Measurements from ENCODE around the gene LRRC75A.

Gene LRRC75A

GRCh38 chr17:16450028-16450427 is 42.0 kb downstream of the LRRC75A start:
- H3K27ac ChIP-seq, result no peak overlapping the region
- TF ChIP-seq CTCF (IDR thresholded peaks at IDR 0.05) (no peak), ZFX (IDR thresholded peaks at IDR 0.05; ENCODE audit: borderline replicate concordance) (no peak)

- no peak overlapping the region for H3K27ac ChIP-seq
- TF ChIP-seq CTCF (IDR thresholded peaks at IDR 0.05) (no peak), ZFX (IDR thresholded peaks at IDR 0.05; ENCODE audit: borderline replicate concordance) (no peak)
These were observed 42.8 kb downstream of the LRRC75A start for GRCh38 chr17:16449121-16449570.

DNA sequence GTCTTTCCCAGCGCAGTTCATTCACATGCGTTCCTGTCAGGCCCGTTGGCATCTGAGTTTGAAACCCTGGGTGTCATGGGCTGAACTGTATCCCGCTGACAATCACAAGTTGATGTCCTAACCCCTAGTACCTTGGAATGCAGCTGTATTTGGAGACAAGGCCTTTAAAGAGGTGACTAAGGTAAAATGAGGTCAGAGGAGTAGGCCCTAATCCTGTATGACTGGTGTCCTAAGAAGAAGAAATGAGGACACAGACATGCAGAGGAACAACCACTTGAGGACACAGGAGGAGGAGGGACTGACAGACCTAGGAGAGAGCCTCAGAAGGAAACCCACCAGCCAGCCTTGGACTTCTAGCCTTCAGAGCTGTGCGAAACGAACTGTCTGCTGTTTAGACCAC is 43.5 kb downstream of the LRRC75A start:
- H3K27ac ChIP-seq, result no peak overlapping the region
- TF ChIP-seq CTCF (IDR thresholded peaks at IDR 0.05) (no peak), ZFX (IDR thresholded peaks at IDR 0.05; ENCODE audit: borderline replicate concordance) (no peak)

- TF ChIP-seq ZFX (IDR thresholded peaks at IDR 0.05; ENCODE audit: borderline replicate concordance) (no peak), CTCF (IDR thresholded peaks at IDR 0.05) (no peak)
- no peak overlapping the region for H3K27ac ChIP-seq
These were observed 44.3 kb downstream of the LRRC75A start for GRCh38 chr17:16447676-16448075.

DNA sequence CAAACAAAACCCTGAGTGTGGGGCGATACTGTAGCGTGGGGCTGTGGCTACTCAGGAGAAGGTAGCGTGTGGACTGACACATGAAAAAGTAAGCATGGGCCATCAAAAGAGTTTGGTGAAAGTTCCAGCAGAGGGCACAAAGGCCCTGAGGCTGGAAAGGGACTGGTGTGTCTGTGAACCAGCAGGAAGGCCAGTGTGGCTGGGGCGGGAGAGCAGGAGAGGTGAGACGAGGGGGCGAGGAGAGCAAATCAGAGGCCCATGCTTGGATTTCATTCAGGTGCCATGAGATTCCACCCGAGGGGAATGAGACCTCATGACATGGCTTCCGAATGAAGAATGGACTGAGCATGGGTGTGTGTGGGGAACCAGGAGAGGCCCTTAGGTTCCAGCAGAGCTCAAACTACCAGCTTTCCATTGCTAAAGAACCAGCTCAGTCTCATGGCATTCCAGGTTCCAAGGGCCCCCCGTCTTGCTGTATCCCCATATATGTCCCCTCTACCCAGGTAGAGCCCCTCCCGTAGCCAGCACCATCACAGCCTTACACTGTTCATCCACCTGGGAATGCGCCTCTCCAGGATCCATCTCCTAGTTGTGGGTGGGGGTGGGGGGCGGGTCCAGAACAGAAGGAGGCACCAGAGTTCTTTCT is 45.5 kb downstream of the LRRC75A start:
- TF ChIP-seq CTCF (IDR thresholded peaks at IDR 0.05) (no peak), ZFX (IDR thresholded peaks at IDR 0.05; ENCODE audit: borderline replicate concordance) (no peak)
- peak overlapping the region; percentile 91 for H3K27ac ChIP-seq

DNA sequence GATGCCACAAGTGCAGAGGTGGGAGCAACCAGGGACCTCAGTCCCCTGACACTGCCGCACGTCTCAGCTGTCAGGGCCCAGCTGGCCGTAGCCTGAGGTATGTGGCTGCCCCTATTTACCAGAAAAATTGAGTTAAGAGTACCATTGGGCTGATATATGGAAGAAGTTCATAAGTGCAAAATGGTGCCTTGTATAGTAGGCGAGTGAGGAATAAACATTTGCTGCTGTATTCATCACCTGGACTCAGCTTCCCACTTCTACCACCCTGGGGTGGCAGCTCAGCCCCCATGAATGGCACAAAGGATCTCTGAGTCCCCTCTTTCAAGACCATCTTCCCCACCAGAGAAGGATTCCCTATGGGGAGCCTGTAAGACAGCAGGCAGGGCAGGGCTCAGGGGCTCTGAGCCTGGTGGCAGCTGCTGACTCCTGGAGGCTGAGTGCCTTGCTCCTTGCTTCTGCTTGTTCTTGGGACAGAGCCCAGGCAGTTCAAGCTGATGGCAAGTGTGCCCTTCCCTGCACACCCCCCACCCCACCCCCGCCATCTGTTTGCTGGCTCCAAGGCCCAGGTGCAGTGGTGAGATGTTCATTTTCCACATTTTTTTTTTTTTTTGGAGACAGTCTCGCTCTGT is 47.6 kb downstream of the LRRC75A start:
- TF ChIP-seq CTCF (IDR thresholded peaks at IDR 0.05) (no peak), ZFX (IDR thresholded peaks at IDR 0.05; ENCODE audit: borderline replicate concordance) (no peak)
- peak overlapping the region; percentile 91 for H3K27ac ChIP-seq

DNA sequence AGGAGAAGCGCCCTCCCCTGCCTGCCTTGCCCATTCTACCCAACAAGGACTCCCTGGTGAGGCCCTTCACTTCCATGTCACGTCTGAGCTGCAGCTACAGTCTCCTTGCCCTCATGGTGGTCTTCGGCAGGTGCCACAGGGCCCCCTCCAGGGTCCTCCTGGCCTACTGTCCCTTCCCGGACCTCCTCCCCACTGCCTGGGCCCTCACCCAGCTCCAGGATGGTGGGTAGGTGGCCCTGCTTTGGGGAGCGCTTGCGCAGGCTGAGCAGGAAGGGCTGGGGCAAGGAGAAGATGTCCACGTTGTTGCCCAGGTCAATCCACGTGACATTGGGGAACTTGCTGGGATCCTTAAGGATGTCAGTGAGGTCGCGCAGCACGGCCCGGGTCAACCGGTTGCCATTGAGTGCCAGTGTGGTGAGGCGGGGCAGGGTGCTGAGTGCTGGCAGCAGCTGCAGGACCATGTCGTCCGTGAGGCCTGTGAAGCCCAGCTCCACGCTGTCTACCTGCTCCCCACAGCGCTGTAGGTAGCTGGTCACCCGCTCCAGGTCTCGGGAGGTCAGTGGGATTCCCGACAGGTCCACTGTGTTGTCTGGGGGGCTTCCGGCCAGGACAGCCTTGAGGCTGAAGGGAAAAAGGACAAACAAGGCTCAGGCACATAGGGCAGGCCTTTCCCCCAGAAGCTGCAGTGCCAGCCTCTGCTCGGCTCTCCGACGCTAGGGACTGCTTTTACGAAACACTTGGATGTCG is 48.3 kb downstream of the LRRC75A start:
- H3K27ac ChIP-seq, result peak overlapping the region; percentile 91
- TF ChIP-seq ZFX (IDR thresholded peaks at IDR 0.05; ENCODE audit: borderline replicate concordance) (no peak), CTCF (IDR thresholded peaks at IDR 0.05) (no peak)
